HG03095 (cell line): ENCODE data around the gene SPTBN5.

Source experiments
- ATAC-seq: cut with Tn5 transposase; IDR thresholded peaks from one replicate; pipeline ENCODE4 v1.9.1; 2021; ENCODE audit warnings: moderate library complexity; ENCODE audit not compliant: unreplicated experiment

SPTBN5 gene

GRCh38 chr15:41827290-41827879 lies 66.5 kb downstream of the SPTBN5 start:
- ATAC-seq: no peak

- ATAC-seq: no peak
Measured at GRCh38 chr15:41825572-41826535, 68.0 kb downstream of the SPTBN5 start.

GRCh38 chr15:41825145-41825544 lies 68.7 kb downstream of the SPTBN5 start:
- no peak for ATAC-seq

- no peak for ATAC-seq
Measured at GRCh38 chr15:41824062-41824745, 69.6 kb downstream of the SPTBN5 start.

DNA sequence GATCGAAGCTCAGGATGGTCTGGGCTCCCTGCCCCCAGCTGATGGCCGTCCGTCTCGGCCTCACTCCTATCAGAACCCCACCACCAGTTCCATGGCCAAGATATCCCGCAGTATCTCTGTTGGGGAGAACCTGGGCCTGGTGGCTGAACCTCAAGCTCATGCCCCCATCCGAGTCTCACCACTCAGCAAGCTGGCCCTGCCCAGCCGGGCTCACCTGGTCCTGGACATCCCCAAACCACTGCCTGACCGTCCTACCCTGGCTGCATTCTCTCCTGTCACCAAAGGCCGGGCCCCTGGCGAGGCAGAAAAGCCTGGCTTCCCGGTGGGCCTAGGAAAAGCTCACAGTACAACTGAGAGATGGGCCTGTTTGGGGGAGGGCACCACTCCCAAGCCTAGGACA lies 70.4 kb downstream of the SPTBN5 start:
- no peak for ATAC-seq

GRCh38 chr15:41822957-41823356 lies 70.9 kb downstream of the SPTBN5 start:
- ATAC-seq: no peak

DNA sequence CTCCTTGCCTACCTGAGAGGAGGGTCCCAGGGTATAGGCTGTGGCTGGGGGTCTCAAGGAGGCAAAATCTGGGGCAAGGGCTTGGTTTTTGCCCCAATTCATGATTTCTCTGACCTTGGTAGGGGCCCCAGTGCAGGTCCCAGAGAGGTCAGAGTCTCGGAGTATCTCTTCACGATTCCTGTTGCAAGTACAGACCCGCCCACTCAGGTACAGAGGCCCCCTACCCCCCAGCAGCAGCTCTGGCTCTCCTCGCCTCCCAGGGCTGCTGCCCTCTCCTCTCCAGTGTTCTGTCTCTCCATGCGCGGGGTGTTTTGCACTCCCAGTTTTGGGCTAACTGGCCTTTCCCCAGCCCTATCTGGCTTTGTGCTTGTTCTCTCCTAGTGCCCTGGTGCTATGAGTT lies 71.4 kb downstream of the SPTBN5 start:
- no peak for ATAC-seq

GRCh38 chr15:41821831-41822230 lies 72.0 kb downstream of the SPTBN5 start:
- no peak for ATAC-seq

DNA sequence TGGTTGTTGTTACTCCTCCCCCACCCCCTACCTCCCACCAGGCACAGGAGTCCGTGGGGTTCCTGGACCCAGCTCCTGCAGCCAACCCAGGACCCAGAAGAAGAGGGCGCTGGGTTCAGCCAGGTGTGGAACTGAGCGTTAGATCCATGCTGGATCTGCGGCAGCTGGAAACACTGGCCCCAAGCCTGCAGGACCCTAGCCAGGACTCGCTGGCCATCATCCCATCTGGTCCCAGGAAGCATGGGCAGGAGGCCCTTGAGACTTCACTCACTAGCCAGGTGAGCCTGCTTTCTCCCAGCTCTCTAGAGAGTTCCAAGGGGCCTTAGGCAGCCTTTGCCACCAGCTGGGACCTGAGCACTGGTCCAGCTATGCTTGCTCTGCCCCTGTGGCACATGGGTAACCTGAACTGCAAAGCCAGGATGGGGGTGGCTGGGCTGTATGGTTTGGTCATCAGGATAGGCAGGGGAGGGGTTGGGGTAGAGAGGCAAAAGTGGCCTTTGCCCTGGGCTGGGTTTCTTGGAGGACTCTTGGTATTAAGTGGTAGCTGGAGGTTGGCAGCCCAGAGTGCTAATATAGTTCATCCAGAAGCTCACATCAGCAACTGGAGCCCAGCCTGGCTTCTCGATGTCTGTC lies 72.9 kb downstream of the SPTBN5 start:
- no peak for ATAC-seq

DNA sequence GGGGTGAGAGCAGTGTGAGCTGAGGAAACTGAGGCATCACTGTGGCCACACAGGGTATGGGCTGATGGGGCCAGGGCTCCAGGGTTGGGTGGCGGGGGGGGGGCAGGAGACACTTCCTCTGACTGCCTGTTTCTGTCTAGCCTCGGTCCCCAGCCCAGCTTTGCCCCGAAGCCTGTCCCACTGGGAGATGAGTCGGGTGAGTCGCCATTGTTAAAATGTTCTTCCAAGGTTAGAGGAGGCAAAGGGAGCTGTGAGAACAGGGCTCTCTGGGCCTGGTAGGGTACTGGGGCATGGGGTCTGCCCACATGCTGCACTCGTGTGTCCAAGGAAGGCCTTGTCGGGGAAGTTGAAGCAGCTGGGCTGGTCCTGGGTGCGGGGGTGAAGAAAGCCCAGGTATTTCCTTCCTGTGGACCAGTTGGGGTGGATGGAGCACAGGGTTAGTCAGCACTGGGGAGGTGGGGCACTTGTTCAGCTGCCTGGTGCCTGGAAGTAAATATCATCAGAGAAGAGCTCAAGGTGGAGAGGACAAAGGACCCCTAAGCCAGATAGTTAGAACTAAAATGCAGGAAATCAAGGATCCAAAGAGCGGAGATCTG lies 74.3 kb downstream of the SPTBN5 start:
- no peak for ATAC-seq

DNA sequence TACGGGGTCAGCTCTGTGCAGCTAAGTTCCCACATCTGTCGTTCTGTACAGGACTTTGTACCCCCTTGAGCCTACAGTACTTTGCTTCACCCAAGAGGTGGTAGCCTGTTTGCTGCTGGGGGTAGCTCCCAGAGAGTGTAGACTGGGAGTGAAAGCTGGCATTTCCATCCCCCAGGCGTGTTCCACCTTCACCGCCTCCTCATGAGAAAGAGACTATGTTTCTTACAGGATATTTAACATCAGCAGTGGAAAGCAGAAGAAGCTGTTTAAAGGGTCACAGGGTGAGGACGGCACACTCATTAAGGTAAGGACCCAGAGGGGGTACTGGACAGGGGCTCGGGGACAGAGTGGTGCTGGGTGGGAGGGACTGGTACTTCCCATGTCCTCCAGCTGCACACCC lies 76.1 kb downstream of the SPTBN5 start:
- no peak for ATAC-seq

DNA sequence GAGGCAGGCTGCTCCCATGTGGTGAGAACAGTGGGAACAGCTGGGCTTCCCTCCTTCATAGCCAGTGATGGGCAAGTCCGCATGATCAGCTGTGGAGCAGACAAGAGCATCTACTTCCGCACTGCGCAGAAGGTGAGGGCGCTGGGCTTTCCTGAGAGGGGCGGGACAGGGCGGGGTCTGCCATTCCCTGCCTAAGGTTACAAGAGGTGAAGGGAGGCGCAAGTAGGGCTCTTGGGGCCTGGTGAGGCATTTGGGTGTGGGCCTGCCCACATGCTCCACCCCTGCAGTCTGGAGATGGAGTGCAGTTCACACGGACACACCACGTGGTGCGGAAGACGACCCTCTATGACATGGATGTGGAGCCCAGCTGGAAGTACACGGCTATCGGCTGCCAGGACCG lies 76.5 kb downstream of the SPTBN5 start:
- no peak for ATAC-seq

GRCh38 chr15:41816788-41817187 lies 77.1 kb downstream of the SPTBN5 start:
- no peak for ATAC-seq

DNA sequence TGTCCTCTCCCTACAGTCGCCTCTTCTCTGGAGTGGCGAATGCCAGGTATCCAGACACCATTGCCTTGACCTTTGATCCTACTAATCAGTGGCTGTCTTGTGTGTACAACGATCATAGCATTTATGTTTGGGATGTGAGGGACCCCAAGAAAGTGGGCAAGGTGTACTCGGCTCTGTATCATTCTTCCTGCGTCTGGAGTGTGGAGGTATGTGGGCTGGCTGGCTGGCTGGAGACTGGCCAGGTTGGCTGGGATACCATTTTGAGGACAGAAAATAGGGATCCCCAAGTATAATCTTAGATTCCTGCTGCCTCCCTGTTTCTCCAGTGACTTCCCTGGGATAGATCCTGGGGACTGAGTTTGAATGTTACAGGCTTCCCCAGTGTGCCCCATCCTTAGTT lies 79.3 kb downstream of the SPTBN5 start:
- ATAC-seq: no peak

DNA sequence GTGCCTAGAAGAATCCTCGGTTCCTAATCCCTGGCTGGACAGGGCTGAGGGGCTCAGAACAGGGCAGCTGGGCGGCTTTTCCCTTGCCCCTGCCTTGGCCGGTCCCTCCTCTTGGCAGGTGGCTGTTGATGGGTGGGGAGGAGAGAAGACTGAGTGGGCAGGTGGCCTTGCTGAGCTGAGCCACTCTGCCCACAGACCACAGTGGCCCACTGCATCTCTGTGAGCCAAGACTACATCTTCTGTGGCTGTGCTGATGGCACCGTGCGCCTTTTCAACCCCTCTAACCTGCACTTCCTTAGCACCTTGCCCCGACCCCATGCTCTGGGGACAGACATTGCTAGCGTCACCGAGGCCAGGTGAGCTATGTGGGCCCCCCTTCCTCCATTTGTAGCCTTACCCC lies 80.4 kb downstream of the SPTBN5 start:
- no peak for ATAC-seq

DNA sequence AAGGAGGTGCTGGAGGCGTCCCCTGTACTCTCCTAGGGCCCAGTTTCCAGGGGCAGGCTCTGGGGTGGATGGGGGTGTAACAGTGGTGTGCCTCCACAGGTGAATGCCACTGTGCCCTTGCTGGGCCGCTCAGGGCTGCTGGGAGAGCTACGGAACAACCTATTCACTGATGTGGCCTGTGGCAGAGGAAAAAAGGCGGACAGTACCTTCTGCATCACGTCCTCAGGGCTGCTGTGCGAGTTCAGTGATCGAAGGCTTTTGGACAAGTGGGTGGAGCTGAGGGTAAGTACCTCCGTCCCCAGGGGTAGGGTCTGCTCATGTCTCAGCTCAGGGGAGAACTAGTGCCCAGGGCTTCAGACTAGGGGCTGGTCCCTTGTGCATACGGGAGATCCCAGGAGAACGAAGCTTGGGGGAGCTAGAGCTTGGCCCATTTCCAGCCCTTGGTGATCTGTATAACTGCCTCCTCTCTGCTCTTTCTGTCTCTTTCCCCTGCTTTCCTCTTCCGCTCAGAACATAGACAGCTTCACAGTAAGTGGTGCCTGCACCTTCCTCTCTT lies 81.0 kb downstream of the SPTBN5 start:
- no peak for ATAC-seq

- ATAC-seq: no peak
Measured at GRCh38 chr15:41811432-41812195, 82.2 kb downstream of the SPTBN5 start.

GRCh38 chr15:41810651-41811431 lies 83.0 kb downstream of the SPTBN5 start:
- no peak for ATAC-seq
